GM19452 (cell line): ENCODE results near the gene SPIRE2.

Source experiments
- ATAC-seq: cut with Tn5 transposase; IDR thresholded peaks from one replicate; pipeline ENCODE4 v1.9.1; 2021; ENCODE audit not compliant: unreplicated experiment

Gene SPIRE2

GRCh38 chr16:89893642-89894548, 65.6 kb downstream of the SPIRE2 start:
- ATAC-seq, result no peak

DNA sequence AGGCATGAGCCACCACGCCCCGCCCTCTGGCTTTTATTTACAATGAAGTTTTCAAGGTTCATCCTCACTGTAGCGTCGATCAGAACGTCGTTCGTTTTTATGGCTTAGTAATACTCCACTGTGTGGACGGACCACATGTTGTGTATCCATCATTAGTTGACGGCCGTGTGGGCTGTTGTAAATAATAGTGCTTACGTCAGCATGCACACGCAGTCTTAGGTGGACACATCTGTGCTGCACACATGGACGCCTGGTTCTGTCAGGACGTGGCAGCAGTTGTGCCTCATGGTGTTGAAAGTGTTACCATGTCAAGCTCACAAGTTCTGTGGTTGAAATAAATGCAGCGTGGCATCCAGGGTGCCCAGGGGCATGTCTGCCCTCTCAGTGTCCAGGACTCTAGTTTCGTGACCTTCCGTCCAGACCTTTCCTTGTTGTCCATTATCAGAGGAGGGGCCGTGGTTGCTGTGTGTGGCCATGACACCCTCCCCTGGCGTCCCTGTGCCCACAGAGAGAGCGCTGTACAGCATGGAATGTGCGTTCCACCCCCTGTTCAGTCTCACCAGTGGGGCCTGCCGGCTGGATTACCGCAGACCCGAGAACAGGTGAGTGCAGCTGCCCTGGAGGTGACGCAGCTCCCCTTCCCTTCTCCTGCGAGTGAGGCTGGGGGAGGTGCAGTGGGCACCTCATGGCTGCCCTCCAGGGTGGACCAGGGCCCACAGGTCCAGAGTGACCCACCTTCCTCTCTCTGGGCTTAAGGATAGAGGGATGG, 67.4 kb downstream of the SPIRE2 start:
- ATAC-seq, result no peak

DNA sequence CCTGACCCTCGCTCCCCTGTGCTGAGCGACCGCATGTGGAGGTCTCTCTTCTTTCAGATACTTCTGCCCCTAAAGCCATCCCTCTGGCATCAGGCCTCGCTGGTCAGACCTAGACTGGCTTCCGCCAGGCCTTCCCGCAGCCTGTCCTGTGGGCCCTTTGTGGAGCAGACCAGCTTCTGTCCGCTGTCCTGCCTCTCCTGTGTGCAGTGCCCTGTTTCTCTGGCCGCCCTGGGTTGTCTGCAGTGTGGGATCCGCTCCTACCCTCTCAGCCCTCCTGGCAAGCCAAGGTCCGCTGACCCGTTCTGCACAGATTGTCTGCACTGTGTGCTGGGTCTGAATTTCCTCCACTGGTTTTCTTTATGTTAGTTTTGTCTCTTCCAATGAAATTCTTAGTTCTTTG, 68.9 kb downstream of the SPIRE2 start:
- ATAC-seq, result no peak

DNA sequence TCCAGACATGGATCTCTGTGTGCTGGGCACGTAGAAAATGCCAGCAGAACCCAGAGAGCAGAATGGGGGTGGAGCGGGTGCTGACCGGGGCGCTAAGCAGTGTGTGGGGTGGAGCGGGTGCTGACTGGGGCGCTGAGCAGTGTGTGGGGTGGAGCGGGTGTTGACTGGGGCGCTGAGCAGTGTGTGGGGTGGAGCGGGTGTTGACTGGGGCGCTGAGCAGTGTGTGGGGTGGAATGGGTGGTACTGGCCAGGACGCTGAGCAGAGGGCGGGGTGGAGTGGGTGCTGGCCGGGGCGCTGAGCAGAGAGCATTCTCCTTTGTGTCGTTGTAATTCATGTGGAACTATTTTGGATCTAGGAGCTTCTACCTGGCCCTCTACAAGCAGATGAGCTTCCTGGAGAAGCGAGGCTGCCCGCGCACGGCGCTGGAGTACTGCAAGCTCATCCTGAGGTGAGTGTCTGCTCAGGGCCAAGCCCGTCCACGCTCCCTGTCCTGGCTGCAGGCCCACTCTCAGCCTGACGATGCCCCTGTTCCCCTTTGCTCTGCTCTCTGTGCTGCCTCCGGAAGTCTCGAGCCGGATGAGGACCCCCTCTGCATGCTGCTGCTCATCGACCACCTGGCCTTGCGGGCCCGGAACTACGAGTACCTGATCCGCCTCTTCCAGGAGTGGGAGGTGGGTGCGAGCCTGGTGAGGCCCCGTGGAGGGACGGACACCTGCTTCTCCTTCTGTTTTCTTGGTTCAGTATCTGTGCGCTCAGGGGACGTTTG, 70.1 kb downstream of the SPIRE2 start:
- no peak for ATAC-seq

DNA sequence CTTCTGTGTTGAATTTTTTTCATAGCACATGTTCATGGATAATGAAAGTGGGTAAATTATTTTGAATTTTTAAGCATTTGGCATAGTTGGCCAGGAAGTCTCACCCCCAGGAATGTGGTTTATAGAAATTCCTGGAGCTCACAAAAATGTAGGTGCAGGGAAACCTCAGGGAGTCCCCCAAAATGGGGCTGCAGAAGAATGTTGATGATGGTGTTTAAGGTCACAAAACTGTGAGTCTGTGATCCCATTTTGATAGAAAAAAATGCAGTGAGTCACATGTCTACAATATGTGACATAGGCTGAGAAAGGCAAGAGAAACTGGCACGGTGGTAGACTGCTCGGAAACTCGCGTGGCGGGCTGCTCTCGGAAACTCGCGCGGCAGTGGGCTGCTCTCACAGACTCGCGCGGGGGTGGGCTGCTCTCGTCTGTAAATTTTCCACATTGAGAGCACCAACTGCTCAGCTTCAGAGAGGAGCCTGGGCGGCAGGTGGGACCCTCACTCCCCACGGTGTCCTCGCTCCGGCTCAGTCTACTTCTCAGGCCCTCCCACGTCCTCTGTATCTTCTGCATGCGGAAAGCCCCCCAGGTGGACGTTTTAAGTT, 71.7 kb downstream of the SPIRE2 start:
- no peak for ATAC-seq

DNA sequence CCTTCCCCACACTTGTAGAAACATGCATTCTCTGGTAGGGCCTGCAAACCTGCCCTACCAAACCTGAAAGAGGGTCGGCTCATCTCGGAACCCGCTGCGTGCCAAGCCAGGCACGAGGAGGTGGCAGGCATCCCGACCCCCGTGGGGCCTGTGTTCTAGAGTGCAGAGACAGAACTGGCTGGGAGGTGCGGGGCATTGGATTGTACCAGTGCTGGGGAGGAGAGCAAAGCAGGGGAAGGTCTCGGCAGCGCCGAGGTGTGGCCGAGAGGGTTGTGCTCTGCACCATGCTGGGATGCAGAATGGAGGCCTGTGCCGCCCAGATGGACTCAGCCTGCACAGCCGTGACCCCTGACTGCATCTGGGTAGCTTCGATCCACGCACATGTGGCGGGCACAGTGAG, 72.6 kb downstream of the SPIRE2 start:
- ATAC-seq, result no peak

DNA sequence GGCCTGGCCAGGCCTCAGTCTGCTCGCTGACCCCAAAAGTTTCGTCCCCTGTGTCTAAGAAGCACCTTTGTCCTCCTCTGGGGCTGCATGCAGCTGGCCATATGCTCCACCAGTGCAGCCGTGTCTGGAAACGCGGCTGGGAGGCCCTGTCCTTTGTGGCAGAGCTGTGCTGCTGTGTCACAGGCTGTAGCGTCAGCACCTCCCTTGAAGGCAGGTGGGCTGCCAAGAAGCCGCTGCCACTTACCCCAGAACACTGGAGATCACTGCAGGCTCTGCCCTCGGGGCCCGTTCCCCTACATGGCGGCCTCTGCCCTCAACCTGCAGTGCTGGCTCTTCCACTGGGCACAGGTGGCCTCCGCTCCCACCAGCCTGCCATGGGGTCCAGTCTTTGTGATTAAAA, 74.7 kb downstream of the SPIRE2 start:
- ATAC-seq, result no peak

DNA sequence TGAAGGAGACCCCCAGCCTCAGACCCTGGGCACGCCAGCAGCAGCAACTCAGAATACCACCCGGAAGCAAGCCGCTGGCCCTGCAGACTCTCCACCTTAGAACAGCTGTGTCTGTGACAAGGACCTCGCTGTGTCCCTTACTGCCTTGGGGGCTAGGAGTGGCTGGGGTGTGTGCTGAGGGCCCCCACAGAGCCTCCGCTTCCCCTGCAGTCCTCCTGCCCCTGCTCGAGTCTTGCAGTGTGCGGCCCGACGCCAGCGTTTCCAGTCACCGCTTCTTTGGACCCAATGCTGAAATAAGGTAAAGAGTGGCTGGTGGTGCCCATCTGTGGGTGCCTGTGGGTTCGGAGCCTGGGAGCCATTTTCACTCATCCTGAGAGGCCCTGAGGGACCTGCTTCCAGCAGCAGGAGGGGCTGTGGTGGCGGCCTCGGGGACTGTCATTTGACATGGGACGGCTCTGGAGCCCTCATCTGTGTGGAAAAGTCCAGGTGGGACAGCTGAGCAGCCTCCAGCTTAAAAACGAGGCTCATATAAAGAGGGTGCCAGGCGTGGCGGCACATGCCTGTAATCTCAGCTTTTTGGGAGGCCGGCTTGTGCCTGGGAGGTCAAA, 75.7 kb downstream of the SPIRE2 start:
- no peak for ATAC-seq

GRCh38 chr16:89904606-89905510, 76.6 kb downstream of the SPIRE2 start:
- no peak for ATAC-seq

GRCh38 chr16:89905511-89906139, 77.3 kb downstream of the SPIRE2 start:
- ATAC-seq, result no peak

DNA sequence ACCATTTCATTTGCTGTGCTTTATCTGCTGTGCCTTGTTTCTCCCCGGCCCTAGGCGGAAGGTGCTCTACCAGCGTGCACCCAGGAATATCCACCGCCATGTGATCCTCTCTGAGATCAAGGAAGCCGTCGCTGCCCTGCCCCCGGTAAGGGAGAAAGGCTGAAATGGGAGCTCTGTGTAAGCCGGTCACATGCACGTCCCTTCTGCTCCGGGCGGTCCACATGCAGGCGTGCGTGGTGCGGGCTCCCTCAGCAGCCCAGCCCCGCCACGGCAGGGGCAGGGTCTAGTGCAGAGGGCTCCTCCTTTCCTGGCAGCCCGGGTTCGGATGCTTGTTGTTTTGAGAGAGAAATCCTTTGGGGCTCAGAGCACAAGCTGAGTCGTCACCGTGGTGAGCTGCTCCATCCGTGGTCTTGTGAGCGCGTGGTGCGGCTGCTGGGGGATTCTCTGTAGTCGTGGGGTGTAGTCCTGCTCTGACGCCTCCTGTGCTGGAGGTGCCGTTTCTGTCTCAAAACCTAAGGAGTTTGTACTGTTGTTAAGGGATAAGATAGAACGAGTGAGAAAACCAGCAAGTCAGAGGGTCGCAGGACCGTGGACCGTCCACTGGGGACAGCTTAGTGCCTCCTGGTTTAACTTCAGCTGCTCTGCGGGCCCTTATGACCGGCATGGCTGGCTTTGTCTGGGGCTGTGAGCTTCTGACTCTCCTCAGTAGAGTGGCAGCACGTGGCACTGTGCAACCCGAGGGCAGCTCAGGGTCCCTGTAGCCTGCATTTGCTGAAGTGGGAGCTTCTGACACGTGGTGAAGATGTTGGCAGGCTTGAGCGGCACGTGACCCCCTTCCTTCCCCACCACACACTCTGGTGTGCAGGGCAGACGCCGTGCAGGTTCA, 78.1 kb downstream of the SPIRE2 start:
- no peak for ATAC-seq

DNA sequence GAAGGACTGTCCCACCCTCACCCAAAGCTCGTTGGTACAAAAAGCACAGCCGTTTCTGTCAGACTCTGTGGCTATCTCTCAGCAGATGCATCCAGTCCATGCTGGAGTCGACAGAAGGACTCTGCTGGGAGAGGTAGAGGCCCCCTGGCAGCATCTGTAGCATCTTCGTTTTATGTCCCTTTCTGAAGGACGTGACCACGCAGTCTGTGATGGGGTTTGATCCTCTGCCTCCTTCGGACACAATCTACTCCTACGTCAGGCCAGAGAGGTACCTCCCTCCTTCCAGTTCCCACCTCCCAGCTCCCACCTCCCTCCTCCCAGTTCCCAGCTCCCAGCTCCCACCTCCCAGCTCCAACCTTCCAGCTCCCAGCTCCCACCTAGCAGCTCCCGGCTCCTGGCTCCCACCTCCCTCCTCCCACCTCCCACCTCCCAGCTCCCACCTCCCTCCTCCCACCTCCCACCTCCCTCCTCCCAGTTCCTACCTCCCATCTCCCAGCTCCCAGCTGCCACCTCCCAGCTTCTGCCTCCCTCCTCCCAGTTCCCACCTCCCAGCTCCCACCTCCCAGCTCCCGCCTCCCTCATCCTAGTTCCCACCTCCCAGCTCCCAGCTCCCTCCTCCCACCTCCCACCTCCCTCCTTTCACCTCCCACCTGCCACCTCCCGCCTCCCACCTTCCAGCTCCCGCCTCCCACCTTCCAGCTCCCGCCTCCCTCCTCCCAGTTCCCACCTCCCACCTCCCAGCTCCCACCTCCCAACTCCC, 79.0 kb downstream of the SPIRE2 start:
- no peak for ATAC-seq

- no peak for ATAC-seq
These were observed 80.0 kb downstream of the SPIRE2 start for GRCh38 chr16:89908236-89908635.

DNA sequence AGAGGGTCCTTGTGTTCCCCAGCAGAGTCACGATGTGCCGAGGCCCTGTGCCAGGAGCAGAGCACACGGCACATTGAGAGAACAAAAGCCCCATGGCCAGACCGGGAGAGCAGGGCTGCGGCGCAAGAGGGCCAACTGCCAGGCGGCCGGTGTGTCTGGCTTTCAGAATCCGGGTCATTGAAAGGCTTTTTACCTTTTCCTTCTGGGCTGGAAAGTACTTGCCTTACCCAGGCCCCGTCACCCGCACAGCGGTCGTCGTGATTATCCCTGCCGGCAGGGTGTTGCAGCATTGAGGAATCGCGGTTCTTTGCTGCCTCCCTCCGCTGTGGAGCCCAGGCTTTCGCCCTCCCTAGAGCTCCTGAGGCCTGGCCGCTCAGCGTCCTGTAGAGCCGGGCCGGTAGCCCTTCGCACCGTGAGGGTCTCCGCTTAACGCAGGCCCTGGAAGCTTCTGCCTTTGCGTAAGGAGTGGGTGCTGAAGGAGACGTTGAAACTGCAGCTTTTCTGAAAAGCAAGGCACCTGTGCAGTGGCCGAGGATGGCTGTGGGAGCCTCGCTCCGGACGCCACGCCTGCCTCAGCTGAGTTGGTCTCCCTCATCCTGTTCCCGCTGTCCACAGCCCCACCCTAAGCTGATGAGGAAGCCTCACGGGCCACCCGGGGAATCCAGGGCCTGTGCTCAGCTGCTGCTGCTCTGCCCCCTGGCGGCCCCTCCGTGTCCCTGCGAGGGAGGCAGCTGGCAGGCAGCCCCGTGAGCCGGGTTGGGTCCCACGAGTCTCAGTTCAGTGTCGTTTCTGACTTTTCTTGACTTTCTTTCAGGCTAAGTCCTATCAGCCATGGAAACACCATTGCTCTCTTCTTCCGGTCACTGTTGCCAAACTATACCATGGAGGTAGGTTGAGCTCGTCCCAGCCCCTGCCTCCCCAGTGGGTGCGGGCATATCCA, 81.8 kb downstream of the SPIRE2 start:
- no peak for ATAC-seq

GRCh38 chr16:89910717-89911354, 82.6 kb downstream of the SPIRE2 start:
- ATAC-seq, result no peak

DNA sequence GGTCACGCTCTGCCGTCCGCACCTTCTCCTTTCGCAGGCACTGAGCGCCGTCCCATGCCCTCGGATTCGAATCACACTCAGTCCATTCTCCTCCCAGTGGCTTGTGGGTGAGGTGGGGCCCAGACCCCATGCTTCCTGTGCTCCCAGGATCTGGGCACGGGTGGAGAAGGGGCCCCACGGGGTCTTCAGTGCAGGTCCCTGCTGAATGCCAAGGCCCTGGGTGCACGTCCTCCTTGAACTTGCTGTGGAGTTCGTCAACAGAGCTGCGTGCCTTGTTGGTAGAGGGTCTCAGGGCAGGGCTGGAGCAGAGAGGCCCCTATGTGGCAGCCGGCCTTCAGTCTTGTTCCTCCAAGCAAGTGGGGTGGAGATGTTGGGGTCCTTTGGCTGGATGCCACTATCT, 83.1 kb downstream of the SPIRE2 start:
- ATAC-seq, result no peak
